ENCODE measurements around the gene CPEB3. TPM values are rescaled to one million over a fixed set of nuclear protein-coding genes. Genes with fewer than 3 reads are reported as not detected.

The CPEB3 gene
- total RNA-seq, 2 experiments from 2014 or later, result 1.2 to 1.3 TPM

DNA sequence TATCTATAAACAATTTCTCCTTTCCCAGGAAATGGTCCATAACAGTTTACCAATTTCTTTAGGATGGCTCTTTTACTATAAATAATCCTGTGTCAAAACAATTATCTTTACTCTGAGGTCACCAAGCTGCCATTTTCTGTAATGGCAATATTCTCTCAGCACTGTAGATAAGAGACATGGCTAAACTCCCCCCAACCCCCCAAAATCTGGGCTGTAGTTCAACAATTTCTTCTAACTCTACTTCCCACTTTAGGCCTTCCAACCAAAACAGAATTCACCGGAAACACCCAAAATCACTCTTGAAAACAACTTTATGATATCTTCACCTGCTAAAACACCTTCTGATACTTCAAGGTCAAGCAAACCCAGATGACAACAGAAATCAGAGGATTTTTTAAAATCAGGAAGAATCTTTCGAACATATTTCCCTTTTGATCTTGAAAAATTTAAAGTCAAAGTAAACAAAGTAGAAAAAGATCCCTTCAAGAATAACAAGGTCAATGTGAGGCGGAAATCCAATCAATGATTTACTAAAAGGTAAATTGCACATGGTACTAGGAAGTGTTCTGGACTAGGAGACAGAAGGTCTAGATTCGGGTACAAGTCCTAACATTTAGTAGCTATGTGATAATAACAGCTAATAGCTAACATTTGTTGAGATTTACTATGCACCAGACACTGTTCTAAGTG lies 176.8 kb downstream of the CPEB3 start:
- Mint-ChIP-seq H3K27me3 (no peaks in the 10 kb centered on the region), H3K4me1 (ENCODE audit: low read depth) (no peaks in the 10 kb centered on the region), H3K36me3 (ENCODE audit: low read depth) (no peaks in the 10 kb centered on the region), H3K27ac (no peak overlapping the region), H3K9me3 (no peaks in the 10 kb centered on the region), H3K4me3 (no peak overlapping the region)
- intact Hi-C loops (cut with DNase I, micrococcal nuclease), result no loop called here
- no peak for ATAC-seq (ENCODE audit: poor library complexity)
- Histone ChIP-seq H3K4me1 (ENCODE audit: insufficient read depth, low read length) (no peaks in the 10 kb centered on the region), H3K36me3 (ENCODE audit: insufficient read depth, low read length) (peaks cover 3% of the 10 kb centered on the region), H3K27me3 (ENCODE audit: control insufficient read depth in 1 of 2, insufficient read depth in 2 of 2, low read length in 2 of 2) (no peaks in the 10 kb centered on the region), H3K27ac (ENCODE audit: low read depth in 1 of 2, low read length in 2 of 2) (no peak overlapping the region), H3K9me3 (ENCODE audit: control insufficient read depth in 1 of 2, insufficient read depth in 1 of 2, low read length in 2 of 2) (no peaks in the 10 kb centered on the region), H3K4me3 (ENCODE audit: low read length) (no peak overlapping the region)
- ChIA-PET CTCF (no interaction called here), POLR2A (no interaction called here)
- no peak for DNase-seq
- TF ChIP-seq, protein P1, sequence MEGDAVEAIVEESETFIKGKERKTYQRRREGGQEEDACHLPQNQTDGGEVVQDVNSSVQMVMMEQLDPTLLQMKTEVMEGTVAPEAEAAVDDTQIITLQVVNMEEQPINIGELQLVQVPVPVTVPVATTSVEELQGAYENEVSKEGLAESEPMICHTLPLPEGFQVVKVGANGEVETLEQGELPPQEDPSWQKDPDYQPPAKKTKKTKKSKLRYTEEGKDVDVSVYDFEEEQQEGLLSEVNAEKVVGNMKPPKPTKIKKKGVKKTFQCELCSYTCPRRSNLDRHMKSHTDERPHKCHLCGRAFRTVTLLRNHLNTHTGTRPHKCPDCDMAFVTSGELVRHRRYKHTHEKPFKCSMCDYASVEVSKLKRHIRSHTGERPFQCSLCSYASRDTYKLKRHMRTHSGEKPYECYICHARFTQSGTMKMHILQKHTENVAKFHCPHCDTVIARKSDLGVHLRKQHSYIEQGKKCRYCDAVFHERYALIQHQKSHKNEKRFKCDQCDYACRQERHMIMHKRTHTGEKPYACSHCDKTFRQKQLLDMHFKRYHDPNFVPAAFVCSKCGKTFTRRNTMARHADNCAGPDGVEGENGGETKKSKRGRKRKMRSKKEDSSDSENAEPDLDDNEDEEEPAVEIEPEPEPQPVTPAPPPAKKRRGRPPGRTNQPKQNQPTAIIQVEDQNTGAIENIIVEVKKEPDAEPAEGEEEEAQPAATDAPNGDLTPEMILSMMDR (IDR thresholded peaks at IDR 0.05), result no peak

DNA sequence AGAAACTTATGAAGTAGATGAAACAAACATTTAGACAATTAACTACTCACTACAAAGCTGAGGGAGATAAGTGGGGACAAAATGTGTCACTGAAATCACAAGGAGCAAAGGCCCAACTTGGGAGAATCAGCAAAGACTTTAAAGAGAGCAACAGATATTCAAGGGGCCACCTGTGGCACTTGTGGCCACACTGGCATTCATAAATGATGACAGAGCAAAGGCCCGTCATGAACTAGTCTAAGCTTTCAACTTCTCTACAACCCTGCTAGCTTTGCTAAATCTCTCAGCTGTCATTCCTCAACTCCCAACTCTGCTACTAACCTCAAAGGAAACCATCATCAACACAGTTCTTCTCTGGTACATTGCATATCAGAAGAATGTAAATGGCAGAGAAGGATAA lies 178.4 kb downstream of the CPEB3 start:
- H3K4me1 Mint-ChIP-seq (ENCODE audit: low read depth), result no peaks in the 10 kb centered on the region
- H3K27me3 ChIP-seq (ENCODE audit: control insufficient read depth in 1 of 2, insufficient read depth in 2 of 2, low read length in 2 of 2), result no peaks in the 10 kb centered on the region
- DNase-seq (no peak), ATAC-seq (ENCODE audit: poor library complexity) (no peak)
- intact Hi-C loops (cut with DNase I, micrococcal nuclease), result no loop called here
- no peaks in the 10 kb centered on the region for H3K4me1 ChIP-seq (ENCODE audit: insufficient read depth, low read length)
- H3K27me3 Mint-ChIP-seq, result no peaks in the 10 kb centered on the region
- H3K27ac ChIP-seq (ENCODE audit: low read depth in 1 of 2, low read length in 2 of 2), result no peak overlapping the region
- no peak overlapping the region for H3K4me3 Mint-ChIP-seq
- no peaks in the 10 kb centered on the region for H3K36me3 Mint-ChIP-seq (ENCODE audit: low read depth)
- ChIA-PET CTCF (no interaction called here), POLR2A (no interaction called here)
- TF ChIP-seq, protein P1 (IDR thresholded peaks at IDR 0.05), result no peak
- no peaks in the 10 kb centered on the region for H3K9me3 Mint-ChIP-seq
- H3K36me3 ChIP-seq (ENCODE audit: insufficient read depth, low read length), result peaks cover 3% of the 10 kb centered on the region
- no peak overlapping the region for H3K27ac Mint-ChIP-seq
- no peak overlapping the region for H3K4me3 ChIP-seq (ENCODE audit: low read length)
- no peaks in the 10 kb centered on the region for H3K9me3 ChIP-seq (ENCODE audit: control insufficient read depth in 1 of 2, insufficient read depth in 1 of 2, low read length in 2 of 2)

DNA sequence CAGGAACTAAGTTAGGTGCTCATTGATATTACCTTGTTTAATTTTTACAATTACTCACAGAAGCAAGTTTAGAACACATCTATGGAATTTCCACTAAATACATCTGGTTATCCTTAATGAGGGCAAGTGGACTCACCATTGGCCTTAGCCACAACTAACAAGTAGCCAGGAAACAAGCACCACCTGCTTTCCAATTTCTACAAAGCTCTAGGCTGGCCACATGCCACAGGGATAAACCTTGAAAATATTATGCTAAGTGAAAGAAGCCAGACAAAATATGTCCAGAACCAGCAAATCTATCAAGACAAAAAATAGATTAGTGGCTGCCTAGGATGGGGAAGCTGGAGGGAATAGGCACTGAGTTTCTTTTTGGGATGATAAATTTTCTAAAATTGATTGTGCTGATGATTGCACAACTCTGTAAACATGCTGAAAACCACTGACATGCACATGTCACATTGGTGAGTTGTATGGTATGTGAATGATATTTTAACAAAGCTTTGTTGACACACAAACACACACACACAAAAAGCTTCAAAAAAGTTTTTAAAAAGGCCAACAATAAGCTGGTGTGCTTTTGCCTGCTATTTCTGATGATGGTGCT lies 179.4 kb downstream of the CPEB3 start:
- TF ChIP-seq, protein P1 (IDR thresholded peaks at IDR 0.05), result no peak
- H3K9me3 ChIP-seq (ENCODE audit: control insufficient read depth in 1 of 2, insufficient read depth in 1 of 2, low read length in 2 of 2), result no peaks in the 10 kb centered on the region
- Mint-ChIP-seq H3K4me1 (ENCODE audit: low read depth) (no peaks in the 10 kb centered on the region), H3K27me3 (no peaks in the 10 kb centered on the region), H3K36me3 (ENCODE audit: low read depth) (no peaks in the 10 kb centered on the region), H3K4me3 (no peak overlapping the region), H3K9me3 (no peaks in the 10 kb centered on the region), H3K27ac (no peak overlapping the region)
- no peak overlapping the region for H3K27ac ChIP-seq (ENCODE audit: low read depth in 1 of 2, low read length in 2 of 2)
- ATAC-seq (ENCODE audit: poor library complexity), result no peak
- no peaks in the 10 kb centered on the region for H3K4me1 ChIP-seq (ENCODE audit: insufficient read depth, low read length)
- H3K36me3 ChIP-seq (ENCODE audit: insufficient read depth, low read length), result peaks cover 3% of the 10 kb centered on the region
- DNase-seq, result no peak
- intact Hi-C loops (cut with DNase I, micrococcal nuclease), result no loop called here
- ChIA-PET CTCF (no interaction called here), POLR2A (no interaction called here)
- H3K27me3 ChIP-seq (ENCODE audit: control insufficient read depth in 1 of 2, insufficient read depth in 2 of 2, low read length in 2 of 2), result no peaks in the 10 kb centered on the region
- no peak overlapping the region for H3K4me3 ChIP-seq (ENCODE audit: low read length)
